Left ventricle myocardium inferior (tissue), 1 donor: ENCODE results near the gene SERPINC1. TPM values are rescaled to one million over a fixed set of nuclear protein-coding genes. Genes with fewer than 3 reads are reported as not detected.

ENCODE experiments used
- DNase-seq: peaks from one replicate; pipeline ENCODE4 v3.0.0-alpha.2; 2020
- H3K27ac ChIP-seq: fragments of 200-600 bp; replicated peaks from 2 replicates; pipeline ENCODE4 v1.8.0; 2021
- H3K27me3 ChIP-seq: fragments of 200-600 bp; 2 replicates; pipeline ENCODE4 v1.8.0; 2021; ENCODE audit warnings: low read depth
- H3K36me3 ChIP-seq: fragments of 200-600 bp; 2 replicates; pipeline ENCODE4 v1.8.0; 2021
- H3K4me1 ChIP-seq: fragments of 200-600 bp; 2 replicates; pipeline ENCODE4 v1.8.0; 2021
- H3K4me3 ChIP-seq: fragments of 200-600 bp; 2 replicates; pipeline ENCODE4 v1.8.0; 2021; ENCODE audit warnings: mild to moderate bottlenecking, moderate library complexity
- H3K9me3 ChIP-seq: fragments of 200-600 bp; replicated peaks from 2 replicates; pipeline ENCODE4 v1.8.0; 2021
- intact Hi-C: fragments of 100-400 bp; cut with micrococcal nuclease; formaldehyde crosslinking; loops from one replicate; pipeline ENCODE4 v1.11.0; 2022
- total RNA-seq: library from RNA; stranded (reverse); fragmentation: NEBNext Ultra II Directional; extraction: Animal tissue kit (Norgen Biotek cat#: 25700); gene quantifications from one replicate; pipeline ENCODE4 v1.2.1, GENCODE V29; 2021
- TF ChIP-seq, protein P1 (sequence below): fragments of 200-600 bp; IDR thresholded peaks from 2 replicates; pipeline ENCODE4 v1.8.0; 2021; ENCODE audit warnings: antibody characterized with exemption, mild to moderate bottlenecking, borderline replicate concordance
- donor health status: DM: no; HTN: yes; CAD: no; lungs with severe emphysema.

SERPINC1 gene
- total RNA-seq, 1 donor from 2014 or later = not detected

DNA sequence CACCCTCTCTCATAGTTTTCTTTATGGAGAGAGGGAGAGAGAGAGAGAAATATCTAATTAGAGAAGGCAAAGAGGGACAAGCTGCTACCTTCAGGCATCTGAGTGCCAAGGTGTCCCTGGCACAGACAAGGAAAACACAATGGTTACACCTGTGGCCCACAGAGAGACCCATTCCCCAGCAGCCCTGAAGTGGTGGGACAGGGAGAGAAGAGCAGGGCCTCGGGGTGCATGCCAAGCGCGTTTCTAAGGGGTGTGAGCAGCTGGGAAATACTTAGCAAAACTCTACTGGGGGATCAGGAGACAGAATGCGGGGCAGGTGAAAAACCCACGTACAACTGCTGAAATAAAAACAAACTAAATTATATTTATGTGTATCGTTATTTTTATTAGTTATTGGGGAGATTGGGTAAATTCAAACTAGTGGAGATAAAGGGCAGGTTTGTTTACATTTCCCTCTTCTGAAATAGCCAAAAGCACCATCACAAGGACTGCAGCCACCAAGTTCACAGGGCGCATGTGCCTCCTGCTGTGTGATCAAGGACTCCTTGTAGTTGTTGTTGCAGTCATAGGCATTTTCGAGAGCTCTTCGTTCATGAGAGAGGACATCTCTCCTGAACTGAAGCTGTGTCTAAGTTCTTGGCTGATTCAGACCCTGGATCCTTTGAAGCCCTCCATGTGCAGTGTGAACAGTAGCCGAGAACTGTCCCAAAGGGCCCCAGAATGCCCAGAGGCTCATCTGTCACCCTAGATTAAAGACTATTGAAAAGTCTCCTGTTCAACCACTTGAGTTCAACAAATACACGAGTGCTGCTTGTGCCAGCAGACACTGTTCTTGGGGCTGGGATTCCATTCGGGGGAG is 737 bp upstream of the SERPINC1 start:
- no peaks in the 10 kb centered on the region for H3K4me1 ChIP-seq
- H3K27ac ChIP-seq = no peak overlapping the region
- intact Hi-C loops = no loop called here
- no peak for DNase-seq
- no peaks in the 10 kb centered on the region for H3K9me3 ChIP-seq
- no peak overlapping the region for H3K4me3 ChIP-seq
- H3K36me3 ChIP-seq = no peaks in the 10 kb centered on the region
- no peaks in the 10 kb centered on the region for H3K27me3 ChIP-seq
- TF ChIP-seq, protein P1, sequence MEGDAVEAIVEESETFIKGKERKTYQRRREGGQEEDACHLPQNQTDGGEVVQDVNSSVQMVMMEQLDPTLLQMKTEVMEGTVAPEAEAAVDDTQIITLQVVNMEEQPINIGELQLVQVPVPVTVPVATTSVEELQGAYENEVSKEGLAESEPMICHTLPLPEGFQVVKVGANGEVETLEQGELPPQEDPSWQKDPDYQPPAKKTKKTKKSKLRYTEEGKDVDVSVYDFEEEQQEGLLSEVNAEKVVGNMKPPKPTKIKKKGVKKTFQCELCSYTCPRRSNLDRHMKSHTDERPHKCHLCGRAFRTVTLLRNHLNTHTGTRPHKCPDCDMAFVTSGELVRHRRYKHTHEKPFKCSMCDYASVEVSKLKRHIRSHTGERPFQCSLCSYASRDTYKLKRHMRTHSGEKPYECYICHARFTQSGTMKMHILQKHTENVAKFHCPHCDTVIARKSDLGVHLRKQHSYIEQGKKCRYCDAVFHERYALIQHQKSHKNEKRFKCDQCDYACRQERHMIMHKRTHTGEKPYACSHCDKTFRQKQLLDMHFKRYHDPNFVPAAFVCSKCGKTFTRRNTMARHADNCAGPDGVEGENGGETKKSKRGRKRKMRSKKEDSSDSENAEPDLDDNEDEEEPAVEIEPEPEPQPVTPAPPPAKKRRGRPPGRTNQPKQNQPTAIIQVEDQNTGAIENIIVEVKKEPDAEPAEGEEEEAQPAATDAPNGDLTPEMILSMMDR = no peak

DNA sequence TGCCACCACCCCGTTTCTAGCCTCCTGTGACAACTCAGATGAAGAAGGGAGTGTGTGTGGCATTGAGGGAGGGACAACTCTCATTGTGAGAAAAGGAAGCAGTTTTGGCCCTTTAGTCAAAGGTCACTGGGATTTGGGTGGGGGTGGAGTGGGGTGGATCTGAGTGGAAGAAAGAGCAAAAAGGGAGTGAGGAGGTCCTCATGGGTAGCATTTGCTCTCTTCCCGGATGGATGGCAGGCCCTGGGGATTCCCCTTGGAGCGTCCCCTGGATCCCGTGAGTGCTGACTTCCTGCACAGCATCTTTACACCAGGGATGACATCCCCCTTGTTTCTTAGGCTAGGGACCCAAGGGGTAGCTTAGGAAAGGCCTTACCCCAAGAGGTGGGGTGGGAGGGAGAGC is 460 bp downstream of the SERPINC1 start:
- Histone ChIP-seq H3K4me3 (no peak overlapping the region), H3K36me3 (no peaks in the 10 kb centered on the region), H3K27me3 (no peaks in the 10 kb centered on the region), H3K9me3 (no peaks in the 10 kb centered on the region), H3K4me1 (no peaks in the 10 kb centered on the region), H3K27ac (no peak overlapping the region)
- DNase-seq = no peak
- TF ChIP-seq, protein P1 = no peak
- intact Hi-C loops = no loop called here

DNA sequence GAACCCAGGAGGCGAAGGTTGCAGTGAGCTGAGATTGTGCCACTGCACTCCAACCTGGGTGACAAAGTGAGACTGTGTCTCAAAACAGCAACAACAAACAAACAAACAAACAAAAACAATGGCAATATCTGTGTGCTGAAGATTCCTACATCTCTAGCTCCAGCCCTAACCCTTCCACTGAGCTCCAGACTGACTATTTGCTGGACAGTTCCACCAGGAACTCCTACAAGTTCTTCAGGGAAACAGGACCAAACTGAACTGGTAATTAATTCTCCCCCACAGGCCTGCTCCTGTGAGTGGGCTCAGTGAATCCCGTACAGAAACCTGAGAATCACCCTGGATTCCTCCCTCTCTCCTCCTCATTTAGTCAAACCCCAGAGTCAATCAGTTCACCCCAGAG is 1.5 kb downstream of the SERPINC1 start:
- DNase-seq = no peak

DNA sequence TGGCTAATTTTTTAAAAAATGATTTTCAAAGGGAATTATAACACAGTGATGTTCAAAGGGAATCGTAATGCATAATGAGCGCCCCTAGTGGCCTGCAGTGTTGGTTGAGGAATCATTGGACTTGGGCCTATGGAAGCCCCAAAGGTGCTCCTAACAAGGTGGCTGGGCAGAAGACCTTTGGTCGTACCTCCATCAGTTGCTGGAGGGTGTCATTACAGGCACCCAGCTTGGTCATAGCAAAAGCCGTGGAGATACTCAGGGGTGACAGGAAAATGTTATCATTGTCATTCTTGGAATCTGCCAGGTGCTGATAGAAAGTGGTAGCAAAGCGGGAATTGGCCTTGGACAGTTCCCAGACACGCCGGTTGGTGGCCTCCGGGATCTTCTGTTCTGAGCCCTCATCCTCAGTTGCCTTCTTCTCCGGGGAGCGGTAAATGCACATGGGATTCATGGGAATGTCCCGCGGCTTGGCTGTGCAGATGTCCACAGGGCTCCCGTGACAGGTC is 2.7 kb downstream of the SERPINC1 start:
- H3K27ac ChIP-seq = no peak overlapping the region
- TF ChIP-seq, protein P1 = peak; percentile 41

More for the DNA sequence above, 1.5 kb downstream of the SERPINC1 start:
- Histone ChIP-seq H3K27ac (no peak overlapping the region), H3K36me3 (no peaks in the 10 kb centered on the region), H3K27me3 (no peaks in the 10 kb centered on the region), H3K9me3 (no peaks in the 10 kb centered on the region), H3K4me3 (no peak overlapping the region), H3K4me1 (no peaks in the 10 kb centered on the region)
- TF ChIP-seq, protein P1 = no peak
- intact Hi-C loops = no loop called here

DNA sequence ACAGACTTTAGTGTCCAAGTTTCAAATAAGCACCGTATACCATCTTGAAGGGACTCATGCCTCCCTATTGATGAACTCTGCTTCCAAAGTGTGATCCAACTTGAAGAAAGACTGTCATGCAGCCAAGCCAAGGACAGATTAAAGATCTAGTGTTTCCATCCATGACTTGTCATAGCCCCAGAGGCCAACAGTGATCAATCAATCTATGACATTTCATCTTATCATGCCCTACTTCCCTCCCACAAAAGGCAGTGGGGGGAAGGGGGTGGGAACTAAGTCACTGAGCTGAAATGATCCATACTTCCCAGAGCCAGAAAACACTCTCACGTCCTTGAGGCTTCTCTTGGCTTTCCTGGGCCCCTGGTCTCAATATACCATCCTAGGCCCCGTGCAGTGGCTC is 4.0 kb downstream of the SERPINC1 start:
- H3K4me3 ChIP-seq = no peak overlapping the region
- H3K36me3 ChIP-seq = peaks cover 6% of the 10 kb centered on the region
- DNase-seq = no peak
- no peaks in the 10 kb centered on the region for H3K27me3 ChIP-seq
- TF ChIP-seq, protein P1 = no peak
- no peaks in the 10 kb centered on the region for H3K9me3 ChIP-seq
- H3K4me1 ChIP-seq = no peaks in the 10 kb centered on the region
- intact Hi-C loops = no loop called here
- H3K27ac ChIP-seq = no peak overlapping the region

More for the DNA sequence above, 2.7 kb downstream of the SERPINC1 start:
- no peak overlapping the region for H3K4me3 ChIP-seq
- no peak for DNase-seq
- no peaks in the 10 kb centered on the region for H3K9me3 ChIP-seq
- intact Hi-C loops = no loop called here
- H3K36me3 ChIP-seq = no peaks in the 10 kb centered on the region
- no peaks in the 10 kb centered on the region for H3K27me3 ChIP-seq
- H3K4me1 ChIP-seq = no peaks in the 10 kb centered on the region
